GM23248 (cell line): ENCODE data around the gene SHISA5. TPM values are rescaled to one million over a fixed set of nuclear protein-coding genes. Genes with fewer than 3 reads are reported as not detected.

Experiments
- DNase-seq: peaks from one replicate; pipeline ENCODE4 v3.0.0-alpha.2; 2015
- H2AFZ ChIP-seq: fragments of 200-600 bp; sonication (generic); 2 replicates; pipeline ENCODE4 v1.6.1; 2016; ENCODE audit warnings: antibody characterized with exemption
- H3F3A ChIP-seq: fragments of 200-600 bp; sonication (generic); 2 replicates; pipeline ENCODE4 v1.6.1; 2016; ENCODE audit warnings: mild to moderate bottlenecking, antibody characterized with exemption, mixed run types; ENCODE audit not compliant: insufficient read depth
- H3K27ac ChIP-seq: fragments of 200-600 bp; sonication (generic); 2 replicates; pipeline ENCODE4 v1.5.1; 2016; ENCODE audit warnings: mild to moderate bottlenecking
- H3K27me3 ChIP-seq: fragments of 200-600 bp; sonication (generic); replicated peaks from 2 replicates; pipeline ENCODE4 v1.6.1; 2016; ENCODE audit warnings: mild to moderate bottlenecking; ENCODE audit not compliant: insufficient read depth
- H3K36me3 ChIP-seq: fragments of 200-600 bp; sonication (generic); 2 replicates; pipeline ENCODE4 v1.6.1; 2016; ENCODE audit warnings: low read depth, mild to moderate bottlenecking
- H3K4me1 ChIP-seq: fragments of 200-600 bp; sonication (generic); 2 replicates; pipeline ENCODE4 v1.6.1; 2016; ENCODE audit warnings: mild to moderate bottlenecking; ENCODE audit not compliant: insufficient read depth
- H3K4me2 ChIP-seq: fragments of 200-600 bp; sonication (generic); one replicate; pipeline ENCODE4 v1.6.1; 2016; ENCODE audit warnings: mild to moderate bottlenecking; ENCODE audit not compliant: unreplicated experiment
- H3K4me3 ChIP-seq: fragments of 200-600 bp; sonication (generic); 2 replicates; pipeline ENCODE4 v1.5.1; 2016; ENCODE audit warnings: mild to moderate bottlenecking
- H3K79me2 ChIP-seq: fragments of 200-600 bp; sonication (generic); 2 replicates; pipeline ENCODE4 v1.6.1; 2016; ENCODE audit warnings: mild to moderate bottlenecking; ENCODE audit not compliant: insufficient read depth
- H3K9ac ChIP-seq: fragments of 200-600 bp; sonication (generic); 2 replicates; pipeline ENCODE4 v1.6.1; 2016; ENCODE audit warnings: mild to moderate bottlenecking
- H3K9me2 ChIP-seq: fragments of 200-600 bp; sonication (generic); 2 replicates; pipeline ENCODE4 v1.6.1; 2016; ENCODE audit warnings: mixed run types, mild to moderate bottlenecking, moderate library complexity; ENCODE audit not compliant: insufficient read depth
- H3K9me3 ChIP-seq: fragments of 200-600 bp; sonication (generic); one replicate; pipeline ENCODE4 v1.6.1; 2017; ENCODE audit warnings: low read depth
- H4K20me1 ChIP-seq: fragments of 200-600 bp; sonication (generic); 2 replicates; pipeline ENCODE4 v1.6.0; 2016; ENCODE audit not compliant: insufficient read depth
- EZH2 ChIP-seq: fragments of 200-600 bp; sonication (generic); IDR thresholded peaks from 2 replicates; pipeline ENCODE4 v1.6.1; 2018; ENCODE audit warnings: antibody characterized with exemption, mild to moderate bottlenecking; ENCODE audit not compliant: insufficient read depth, poor library complexity, severe bottlenecking
- EZH2phosphoT487 ChIP-seq: fragments of 200-600 bp; sonication (generic); IDR thresholded peaks from 2 replicates; pipeline ENCODE4 v1.6.1; 2018; ENCODE audit warnings: antibody characterized with exemption, moderate library complexity, mild to moderate bottlenecking, low read depth; ENCODE audit not compliant: insufficient read depth
- WGBS, 2 experiments: methylation state at CpG; one replicate each; pipeline ENCODE4 v1.1.6; 2015 to 2017; ENCODE audit warnings: low lambda C conversion rate in 2 of 2, low coverage in 1 of 2; ENCODE audit errors: missing lambda C conversion rate in 2 of 2; 5-methylcytosine and 5-hydroxymethylcytosine counted together
- in situ Hi-C: fragments of 300-500 bp; cut with MboI; formaldehyde crosslinking; loops from 2 replicates; pipeline ENCODE4 v1.15.0; 2020
- polyA plus RNA-seq: library from polyadenylated mRNA; unstranded; fragments of >200 nt; fragmentation: Nextera tagmentation; extraction: Ambion mirVana; gene quantifications from 2 replicates; pipeline ENCODE4 v1.2.1, GENCODE V29; 2016
- total RNA-seq: library from RNA; depleted of rRNA; stranded (reverse); fragments of >200 nt; shearing (Covaris generic); gene quantifications from 2 replicates; pipeline ENCODE4 v1.2.3, GENCODE V29; 2014

SHISA5 gene
- total and polyA plus RNA-seq, 2 experiments from 2014 or later = 153 to 215 TPM

DNA sequence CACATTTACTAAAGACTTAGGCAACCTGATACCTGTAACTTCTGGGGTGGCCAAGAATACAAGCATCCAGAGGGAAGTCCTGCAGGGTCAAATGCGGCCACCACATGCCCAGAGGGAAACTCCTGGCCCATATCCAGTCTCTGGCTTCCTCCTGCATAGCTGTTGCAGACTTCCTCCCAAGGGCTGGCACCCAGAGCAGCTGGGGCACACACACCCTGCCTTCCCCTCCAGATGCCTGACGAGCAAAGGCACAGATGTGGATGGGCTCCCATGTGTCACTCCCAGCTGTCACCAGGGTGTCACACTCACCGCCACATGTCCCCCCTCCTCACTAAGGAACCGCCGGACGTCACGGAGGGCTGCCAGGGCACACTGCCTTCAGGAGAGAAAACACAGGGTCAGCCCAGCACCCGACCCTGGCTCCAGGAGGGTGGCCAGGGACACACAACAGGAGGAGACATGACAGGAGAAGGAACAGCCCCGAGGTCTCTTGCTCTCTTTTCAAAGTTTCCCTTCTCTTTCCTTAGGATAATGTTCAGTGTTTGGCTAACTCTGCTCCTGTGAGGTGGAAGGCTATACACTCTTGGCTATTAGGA is 39.4 kb upstream of the SHISA5 start:
- Histone ChIP-seq H2AFZ (no peak overlapping the region), H3K9me3 (no peaks in the 10 kb centered on the region), H3K4me1 (no peaks in the 10 kb centered on the region), H3K9ac (no peak overlapping the region), H3K9me2 (no peaks in the 10 kb centered on the region), H3K4me3 (no peak overlapping the region), H3K79me2 (no peaks in the 10 kb centered on the region), H3K27ac (no peak overlapping the region), H3K27me3 (no peaks in the 10 kb centered on the region), H3F3A (no peaks in the 10 kb centered on the region), H4K20me1 (no peaks in the 10 kb centered on the region), H3K4me2 (no peak overlapping the region), H3K36me3 (no peaks in the 10 kb centered on the region; the same call in 1 of the 2 replicates)
- WGBS, 2 experiments = 73 to 77% methylated on average over 9 of the region's 9 CpGs
- in situ Hi-C loops = no loop called here
- TF ChIP-seq EZH2phosphoT487 (no peak), EZH2 (no peak)
- DNase-seq = no peak

DNA sequence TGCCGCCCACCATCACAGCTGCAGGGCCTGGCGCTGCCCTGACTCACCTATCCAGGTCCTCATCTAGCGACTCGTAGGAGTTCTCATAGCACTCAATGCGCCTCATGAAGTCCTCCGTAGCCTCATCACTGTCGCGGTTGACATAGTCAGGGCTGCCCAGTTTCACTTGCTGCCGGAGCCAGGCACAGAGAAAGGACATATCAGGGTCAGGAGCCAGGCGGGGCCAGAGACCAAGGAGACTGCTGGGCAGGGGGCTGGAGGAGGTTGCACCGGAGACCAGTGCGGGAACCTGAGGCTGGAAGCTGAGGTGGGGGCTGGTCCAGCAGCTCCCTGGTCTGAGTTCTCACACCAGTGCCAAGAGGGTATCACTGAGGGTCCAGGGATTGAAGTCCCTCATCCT is 34.5 kb upstream of the SHISA5 start:
- no peaks in the 10 kb centered on the region for H3K9me2 ChIP-seq
- H3K36me3 ChIP-seq = peaks cover 6% of the 10 kb centered on the region; the same call in 1 of the 2 replicates
- H3K9ac ChIP-seq = no peak overlapping the region
- H3K27ac ChIP-seq = no peak overlapping the region
- TF ChIP-seq EZH2phosphoT487 = no peak
- no peak for TF ChIP-seq EZH2
- no peaks in the 10 kb centered on the region for H3K27me3 ChIP-seq
- H3K4me3 ChIP-seq = no peak overlapping the region
- no peaks in the 10 kb centered on the region for H3K79me2 ChIP-seq
- no peaks in the 10 kb centered on the region for H3K4me1 ChIP-seq
- DNase-seq = no peak
- WGBS, 2 experiments = 92% methylated on average over 12 of the region's 12 CpGs
- in situ Hi-C loops = no loop called here
- H3F3A ChIP-seq = no peaks in the 10 kb centered on the region
- H3K4me2 ChIP-seq = no peak overlapping the region
- no peak overlapping the region for H2AFZ ChIP-seq
- H3K9me3 ChIP-seq = no peaks in the 10 kb centered on the region
- H4K20me1 ChIP-seq = no peaks in the 10 kb centered on the region

DNA sequence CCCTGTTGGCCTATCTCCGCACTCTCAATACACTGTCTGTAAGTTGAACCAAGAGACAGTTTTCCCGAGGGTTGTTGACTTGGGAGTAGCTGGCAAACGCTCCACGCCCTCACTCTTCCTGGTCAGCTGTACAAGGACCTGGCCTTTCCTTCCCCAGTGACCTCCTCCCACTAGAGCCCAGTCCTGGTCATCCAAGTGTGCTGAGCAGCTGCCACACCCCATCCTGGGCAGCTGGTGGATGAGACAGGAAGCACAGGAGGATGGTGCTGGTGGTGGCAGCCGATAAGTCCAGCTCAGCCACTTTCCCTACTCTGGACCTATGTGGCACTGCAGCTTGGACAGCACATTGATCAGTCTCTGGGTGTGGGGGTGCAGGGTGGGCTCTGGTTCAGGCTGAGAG is 32.8 kb upstream of the SHISA5 start:
- Histone ChIP-seq H3K27me3 (no peaks in the 10 kb centered on the region), H3K36me3 (peaks cover 6% of the 10 kb centered on the region; the same call in 1 of the 2 replicates), H3F3A (no peaks in the 10 kb centered on the region), H3K9me3 (no peaks in the 10 kb centered on the region), H3K27ac (no peak overlapping the region), H3K9me2 (no peaks in the 10 kb centered on the region), H4K20me1 (no peaks in the 10 kb centered on the region), H3K4me3 (no peak overlapping the region), H3K9ac (no peak overlapping the region), H2AFZ (no peak overlapping the region), H3K4me2 (no peak overlapping the region), H3K79me2 (no peaks in the 10 kb centered on the region), H3K4me1 (no peaks in the 10 kb centered on the region)
- 90 to 99% methylated on average over 5 of the region's 5 CpGs for WGBS, 2 experiments
- in situ Hi-C loops = no loop called here
- DNase-seq = no peak
- TF ChIP-seq EZH2phosphoT487 = no peak
- TF ChIP-seq EZH2 = no peak

DNA sequence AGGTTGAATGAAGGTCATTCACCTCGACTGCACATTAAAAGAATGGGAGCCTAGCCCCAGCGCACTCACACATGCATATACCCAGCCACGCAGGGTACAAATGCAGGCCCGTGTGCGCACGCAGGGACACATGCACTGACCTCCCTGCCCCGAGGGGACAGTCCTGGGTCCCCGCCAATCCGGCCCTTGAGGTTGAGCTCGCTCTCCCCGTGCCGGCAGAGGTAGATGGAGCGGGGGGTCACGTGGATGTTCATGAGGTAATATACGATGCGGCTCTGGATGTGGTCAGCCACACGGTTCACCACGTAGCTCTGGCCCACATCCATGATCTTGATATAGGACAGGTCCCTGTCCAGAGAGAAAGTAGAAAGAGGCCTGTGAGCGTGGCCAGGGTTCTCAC is 32.1 kb upstream of the SHISA5 start:
- TF ChIP-seq EZH2phosphoT487 (no peak), EZH2 (no peak)
- in situ Hi-C loops = no loop called here
- Histone ChIP-seq H4K20me1 (no peaks in the 10 kb centered on the region), H3K9ac (no peak overlapping the region), H3K4me2 (no peak overlapping the region), H2AFZ (no peak overlapping the region), H3K27me3 (no peaks in the 10 kb centered on the region), H3K79me2 (no peaks in the 10 kb centered on the region), H3K36me3 (peaks cover 6% of the 10 kb centered on the region; the same call in 1 of the 2 replicates), H3K9me2 (no peaks in the 10 kb centered on the region), H3K27ac (no peak overlapping the region), H3K4me1 (no peaks in the 10 kb centered on the region), H3K4me3 (no peak overlapping the region), H3K9me3 (no peaks in the 10 kb centered on the region), H3F3A (no peaks in the 10 kb centered on the region)
- WGBS, 2 experiments = 91 to 92% methylated on average over 19 of the region's 19 CpGs
- no peak for DNase-seq
